ENCODE measurements around the gene MRPS7. TPM values are rescaled to one million over a fixed set of nuclear protein-coding genes. Genes with fewer than 3 reads are reported as not detected.

The MRPS7 gene
- total and polyA plus RNA-seq, 10 of the 15 experiments (the other 5 are each of a cell fraction or from before 2014, with no cell fraction given): 88.4 to 217 (median 109) TPM

GRCh38 chr17:75228847-75229246 is 32.8 kb upstream of the MRPS7 start (continued):
- TF ChIP-seq ZNF687 (IDR thresholded peaks at IDR 0.05): no peak
- TF ChIP-seq SREBF2 (IDR thresholded peaks at IDR 0.05; ENCODE audit: low read length): no peak
- no peak for TF ChIP-seq BRCA1 (IDR thresholded peaks at IDR 0.05; ENCODE audit: low read depth, low read length)
- no peak for TF ChIP-seq ZNF217 (IDR thresholded peaks at IDR 0.05)
- TF ChIP-seq, protein P1, sequence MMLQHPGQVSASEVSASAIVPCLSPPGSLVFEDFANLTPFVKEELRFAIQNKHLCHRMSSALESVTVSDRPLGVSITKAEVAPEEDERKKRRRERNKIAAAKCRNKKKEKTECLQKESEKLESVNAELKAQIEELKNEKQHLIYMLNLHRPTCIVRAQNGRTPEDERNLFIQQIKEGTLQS (IDR thresholded peaks at IDR 0.05; ENCODE audit: borderline replicate concordance, extremely low read depth, low read depth, low read length): no peak

- ChIA-PET RAD21 (ENCODE audit: unreplicated experiment) (interaction anchor here (1.0 kb wide), 1 partner anchor 30 kb away, joined by 3 read pairs; the partner anchor contains the start of gene GGA3), POLR2A (interaction anchor here (0.8 kb wide), 1 partner anchor 39 kb away, joined by 5 read pairs; no protein-coding TSS in a partner anchor), CTCF (interaction anchor here (0.9 to 2.1 kb wide), 5 partner anchors 8 to 269 kb away, joined by 3 to 6 read pairs (median 4); no protein-coding TSS in a partner anchor), SMC1A (ENCODE audit: uncharacterized antibody, unreplicated experiment) (interaction anchor here (0.9 to 1.0 kb wide), 2 partner anchors 96 to 112 kb away, joined by 3 read pairs; no protein-coding TSS in a partner anchor)
- DNase-seq (ENCODE audit: low read depth, low spot score): no peak
- H3K4me2 ChIP-seq (ENCODE audit: control insufficient read depth, insufficient read depth): no peak overlapping the region
- no peak for ATAC-seq
- H3K79me2 ChIP-seq (ENCODE audit: control insufficient read depth, insufficient read depth, low read length): no peaks in the 10 kb centered on the region
- no peak overlapping the region for H2AFZ ChIP-seq (ENCODE audit: control insufficient read depth, low read depth, low read length)
- no peaks in the 10 kb centered on the region for H4K20me1 ChIP-seq (ENCODE audit: control insufficient read depth, insufficient read depth)
- no peaks in the 10 kb centered on the region for H3K4me1 ChIP-seq (ENCODE audit: control insufficient read depth, insufficient read depth, low read length)
- no TSS peak for BruUV-seq (replicated peaks)
- in situ Hi-C loops (cut with MboI) (no loop called here), intact Hi-C loops (cut with micrococcal nuclease; ENCODE audit: unreplicated experiment) (no loop called here)
- no peak for FAIRE-seq
- no peaks in the 10 kb centered on the region for H3K27me3 ChIP-seq (replicated peaks in 1 of 2; ENCODE audit: control insufficient read depth in 2 of 2, insufficient read depth in 2 of 2, low read length in 1 of 2)
- H3K9me3 ChIP-seq (replicated peaks; ENCODE audit: control insufficient read depth, insufficient read depth, low read length): no peaks in the 10 kb centered on the region
- no peak overlapping the region for H3K27ac ChIP-seq (ENCODE audit: control insufficient read depth, insufficient read depth)
- H3K4me3 ChIP-seq: no peak overlapping the region
- whole genome bisulfite sequencing (ENCODE audit: insufficient coverage, insufficient replicate concordance, low lambda C conversion rate, missing lambda C conversion rate): 99% methylated on average over 8 of the region's 8 CpGs
- H3K9ac ChIP-seq (ENCODE audit: control insufficient read depth, insufficient read depth, low read length): no peak overlapping the region
- H3K36me3 ChIP-seq (ENCODE audit: control insufficient read depth in 2 of 2, insufficient read depth in 2 of 2, low read length in 1 of 2): peaks cover 33 to 41% of the 10 kb centered on the region in 2 experiments
- TF ChIP-seq TARDBP (IDR thresholded peaks at IDR 0.05; ENCODE audit: borderline replicate concordance) (no peak), GABPA (IDR thresholded peaks at IDR 0.05; ENCODE audit: low read depth) (no peak), ASH2L (IDR thresholded peaks at IDR 0.05; ENCODE audit: borderline replicate concordance, low read depth) (no peak), MYC (IDR thresholded peaks at IDR 0.05; ENCODE audit: insufficient read depth, insufficient read length, insufficient replicate concordance, low read length, severe bottlenecking) (no peak), YBX1 (IDR thresholded peaks at IDR 0.05) (no peak), MYB (IDR thresholded peaks at IDR 0.05; ENCODE audit: borderline replicate concordance, low read depth, low read length) (no peak), ZBTB4 (CRISPR knock-in tag; IDR thresholded peaks at IDR 0.05) (no peak)
- TF ChIP-seq, protein P2, sequence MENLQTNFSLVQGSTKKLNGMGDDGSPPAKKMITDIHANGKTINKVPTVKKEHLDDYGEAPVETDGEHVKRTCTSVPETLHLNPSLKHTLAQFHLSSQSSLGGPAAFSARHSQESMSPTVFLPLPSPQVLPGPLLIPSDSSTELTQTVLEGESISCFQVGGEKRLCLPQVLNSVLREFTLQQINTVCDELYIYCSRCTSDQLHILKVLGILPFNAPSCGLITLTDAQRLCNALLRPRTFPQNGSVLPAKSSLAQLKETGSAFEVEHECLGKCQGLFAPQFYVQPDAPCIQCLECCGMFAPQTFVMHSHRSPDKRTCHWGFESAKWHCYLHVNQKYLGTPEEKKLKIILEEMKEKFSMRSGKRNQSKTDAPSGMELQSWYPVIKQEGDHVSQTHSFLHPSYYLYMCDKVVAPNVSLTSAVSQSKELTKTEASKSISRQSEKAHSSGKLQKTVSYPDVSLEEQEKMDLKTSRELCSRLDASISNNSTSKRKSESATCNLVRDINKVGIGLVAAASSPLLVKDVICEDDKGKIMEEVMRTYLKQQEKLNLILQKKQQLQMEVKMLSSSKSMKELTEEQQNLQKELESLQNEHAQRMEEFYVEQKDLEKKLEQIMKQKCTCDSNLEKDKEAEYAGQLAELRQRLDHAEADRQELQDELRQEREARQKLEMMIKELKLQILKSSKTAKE (IDR thresholded peaks at IDR 0.05; ENCODE audit: low read depth, poor library complexity, severe bottlenecking): no peak
Measured at GRCh38 chr17:75231071-75231470, 30.6 kb upstream of the MRPS7 start.
